ENCODE data around the gene RNU1-4. TPM values are rescaled to one million over a fixed set of nuclear protein-coding genes. Genes with fewer than 3 reads are reported as not detected.
"Not testable (repeated sequence)": the region's sequence is repeated elsewhere in the genome, so short reads cannot be mapped to it uniquely, and the experiment has no call there.

RNU1-4 gene
- total RNA-seq, 1 donor from 2014 or later = 1,356 TPM

DNA sequence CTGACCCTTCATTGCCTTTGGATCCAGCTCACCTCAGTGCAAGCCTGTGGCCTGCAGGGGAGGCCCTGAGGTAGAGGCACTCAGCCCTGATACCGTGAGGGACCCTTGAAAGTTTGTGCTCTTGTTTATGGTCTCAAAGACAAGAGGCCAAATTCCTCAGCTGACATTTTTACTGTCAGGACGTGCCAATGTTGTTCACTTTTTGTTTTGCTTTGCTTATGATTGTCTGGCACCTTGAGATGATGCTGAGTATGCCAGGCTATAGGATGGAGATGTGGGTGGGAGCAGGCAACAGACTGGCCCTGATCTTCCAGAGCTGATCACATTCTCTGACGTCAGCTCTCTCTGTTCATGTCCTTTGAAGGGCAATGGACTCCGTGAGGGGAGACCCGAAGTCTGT, 36.5 kb downstream of the RNU1-4 start:
- not testable (repeated sequence) for H4K20me1 ChIP-seq (ENCODE audit: insufficient read depth, low read length); H3K36me3 ChIP-seq (ENCODE audit: insufficient read depth, low read length); H3K9me3 ChIP-seq (ENCODE audit: insufficient read depth, low read depth, low read length); H3K27me3 ChIP-seq (ENCODE audit: insufficient read depth, low read length); DNase-seq (ENCODE audit: low read depth); H3K4me3 Mint-ChIP-seq (ENCODE audit: unreplicated experiment); H3K4me2 ChIP-seq (ENCODE audit: low read length); H3K9ac ChIP-seq (ENCODE audit: low read length); H3K79me2 ChIP-seq (ENCODE audit: insufficient read depth, low read length); H2AFZ ChIP-seq (ENCODE audit: low read depth, low read length); H3K27ac Mint-ChIP-seq (ENCODE audit: unreplicated experiment); FAIRE-seq; H3K4me1 ChIP-seq (ENCODE audit: insufficient read depth, low read length); H3K4me3 ChIP-seq (ENCODE audit: insufficient read depth, low read depth, low read length); H3K4me1 Mint-ChIP-seq (ENCODE audit: low read depth, unreplicated experiment); H3K27ac ChIP-seq (ENCODE audit: low read depth, low read length); H3K36me3 Mint-ChIP-seq (ENCODE audit: low read depth, unreplicated experiment)
- H3K9me3 Mint-ChIP-seq (ENCODE audit: unreplicated experiment) = peaks cover 12% of the 10 kb centered on the region
- H3K27me3 Mint-ChIP-seq (ENCODE audit: low read depth, unreplicated experiment) = peaks cover 26% of the 10 kb centered on the region

DNA sequence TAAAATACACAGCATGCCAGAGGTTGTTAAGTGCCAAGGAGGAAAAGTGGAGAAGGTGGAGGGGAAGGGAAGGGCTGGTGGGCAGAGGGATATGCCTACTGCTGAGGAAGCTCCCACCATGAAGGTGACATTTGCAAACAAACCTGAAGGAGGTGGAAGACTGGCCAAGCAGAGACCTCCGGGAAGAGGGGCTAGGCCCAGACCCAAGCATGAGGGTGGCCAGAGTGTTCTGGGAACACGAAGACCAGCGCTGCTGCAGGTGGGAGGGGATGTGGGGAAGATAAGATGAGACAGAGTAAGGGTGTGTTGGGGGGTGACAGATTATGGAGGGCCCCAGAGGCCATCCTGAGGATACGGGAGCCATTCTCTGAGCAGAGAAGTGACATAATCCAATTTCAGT, 37.5 kb downstream of the RNU1-4 start:
- not testable (repeated sequence) for H3K4me1 ChIP-seq (ENCODE audit: insufficient read depth, low read length); H2AFZ ChIP-seq (ENCODE audit: low read depth, low read length); H3K36me3 Mint-ChIP-seq (ENCODE audit: low read depth, unreplicated experiment); H3K4me1 Mint-ChIP-seq (ENCODE audit: low read depth, unreplicated experiment); DNase-seq (ENCODE audit: low read depth); H3K79me2 ChIP-seq (ENCODE audit: insufficient read depth, low read length); H3K9me3 ChIP-seq (ENCODE audit: insufficient read depth, low read depth, low read length); FAIRE-seq; H3K27me3 ChIP-seq (ENCODE audit: insufficient read depth, low read length); H3K4me3 ChIP-seq (ENCODE audit: insufficient read depth, low read depth, low read length); H4K20me1 ChIP-seq (ENCODE audit: insufficient read depth, low read length); H3K36me3 ChIP-seq (ENCODE audit: insufficient read depth, low read length); H3K27ac Mint-ChIP-seq (ENCODE audit: unreplicated experiment); H3K9ac ChIP-seq (ENCODE audit: low read length); H3K4me3 Mint-ChIP-seq (ENCODE audit: unreplicated experiment); H3K27ac ChIP-seq (ENCODE audit: low read depth, low read length); H3K4me2 ChIP-seq (ENCODE audit: low read length)
- H3K9me3 Mint-ChIP-seq (ENCODE audit: unreplicated experiment) = peaks cover 12% of the 10 kb centered on the region
- peaks cover 29% of the 10 kb centered on the region for H3K27me3 Mint-ChIP-seq (ENCODE audit: low read depth, unreplicated experiment)

DNA sequence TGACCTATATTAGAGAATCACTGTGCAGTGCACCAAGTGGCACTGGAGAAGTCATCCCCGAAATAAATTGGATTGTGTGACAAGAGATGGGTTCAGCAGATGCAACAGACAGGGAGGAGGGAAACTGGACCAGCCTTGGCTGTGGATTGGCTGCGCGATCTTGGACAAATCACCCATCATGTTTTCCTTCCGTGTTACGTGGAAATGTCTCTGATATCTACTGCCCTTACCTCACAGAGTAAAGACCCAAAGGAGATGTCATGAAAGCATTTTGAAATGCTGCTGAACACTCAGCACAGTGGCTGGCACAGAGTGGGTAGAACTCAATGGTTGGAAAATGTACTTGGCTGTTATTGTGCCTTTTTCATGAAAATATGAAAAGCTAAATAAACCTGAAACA, 39.2 kb downstream of the RNU1-4 start:
- not testable (repeated sequence) for H2AFZ ChIP-seq (ENCODE audit: low read depth, low read length); H3K36me3 Mint-ChIP-seq (ENCODE audit: low read depth, unreplicated experiment); H3K27ac ChIP-seq (ENCODE audit: low read depth, low read length); H4K20me1 ChIP-seq (ENCODE audit: insufficient read depth, low read length); H3K4me3 ChIP-seq (ENCODE audit: insufficient read depth, low read depth, low read length); H3K4me2 ChIP-seq (ENCODE audit: low read length); H3K36me3 ChIP-seq (ENCODE audit: insufficient read depth, low read length); H3K9me3 ChIP-seq (ENCODE audit: insufficient read depth, low read depth, low read length); DNase-seq (ENCODE audit: low read depth); H3K27me3 ChIP-seq (ENCODE audit: insufficient read depth, low read length); H3K27ac Mint-ChIP-seq (ENCODE audit: unreplicated experiment); H3K9ac ChIP-seq (ENCODE audit: low read length); FAIRE-seq; H3K4me1 Mint-ChIP-seq (ENCODE audit: low read depth, unreplicated experiment); H3K4me1 ChIP-seq (ENCODE audit: insufficient read depth, low read length); H3K79me2 ChIP-seq (ENCODE audit: insufficient read depth, low read length); H3K4me3 Mint-ChIP-seq (ENCODE audit: unreplicated experiment)
- peaks cover 11% of the 10 kb centered on the region for H3K9me3 Mint-ChIP-seq (ENCODE audit: unreplicated experiment)
- H3K27me3 Mint-ChIP-seq (ENCODE audit: low read depth, unreplicated experiment) = peaks cover 23% of the 10 kb centered on the region

DNA sequence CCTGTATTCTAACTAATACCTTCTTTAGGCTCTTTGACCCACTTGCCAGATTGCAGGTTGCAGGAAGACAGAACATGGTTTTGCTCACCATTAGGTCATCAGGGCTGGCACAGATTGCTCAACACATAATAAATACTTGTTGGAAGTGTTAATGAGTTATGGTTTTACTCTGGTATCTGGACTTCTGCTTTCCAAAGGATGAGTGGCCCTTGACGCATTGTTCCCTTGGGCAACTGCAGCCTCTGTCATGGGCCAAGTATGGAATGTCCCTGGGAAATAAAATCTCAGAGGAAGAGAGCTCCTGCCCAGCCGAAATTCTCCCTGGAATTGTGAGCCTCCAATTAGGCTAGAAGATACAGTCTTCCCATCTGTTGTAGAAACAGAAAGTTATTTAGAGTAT, 40.7 kb downstream of the RNU1-4 start:
- not testable (repeated sequence) for H3K36me3 Mint-ChIP-seq (ENCODE audit: low read depth, unreplicated experiment); H3K27me3 ChIP-seq (ENCODE audit: insufficient read depth, low read length); H2AFZ ChIP-seq (ENCODE audit: low read depth, low read length); DNase-seq (ENCODE audit: low read depth); H3K27ac Mint-ChIP-seq (ENCODE audit: unreplicated experiment); H3K36me3 ChIP-seq (ENCODE audit: insufficient read depth, low read length); H3K4me1 Mint-ChIP-seq (ENCODE audit: low read depth, unreplicated experiment); H3K4me3 ChIP-seq (ENCODE audit: insufficient read depth, low read depth, low read length); H3K4me1 ChIP-seq (ENCODE audit: insufficient read depth, low read length); H3K4me3 Mint-ChIP-seq (ENCODE audit: unreplicated experiment); H3K4me2 ChIP-seq (ENCODE audit: low read length); H3K9me3 ChIP-seq (ENCODE audit: insufficient read depth, low read depth, low read length); FAIRE-seq; H3K27ac ChIP-seq (ENCODE audit: low read depth, low read length); H3K9ac ChIP-seq (ENCODE audit: low read length); H3K79me2 ChIP-seq (ENCODE audit: insufficient read depth, low read length); H4K20me1 ChIP-seq (ENCODE audit: insufficient read depth, low read length)
- Mint-ChIP-seq H3K9me3 (ENCODE audit: unreplicated experiment) (peaks cover 11% of the 10 kb centered on the region), H3K27me3 (ENCODE audit: low read depth, unreplicated experiment) (peaks cover 23% of the 10 kb centered on the region)

DNA sequence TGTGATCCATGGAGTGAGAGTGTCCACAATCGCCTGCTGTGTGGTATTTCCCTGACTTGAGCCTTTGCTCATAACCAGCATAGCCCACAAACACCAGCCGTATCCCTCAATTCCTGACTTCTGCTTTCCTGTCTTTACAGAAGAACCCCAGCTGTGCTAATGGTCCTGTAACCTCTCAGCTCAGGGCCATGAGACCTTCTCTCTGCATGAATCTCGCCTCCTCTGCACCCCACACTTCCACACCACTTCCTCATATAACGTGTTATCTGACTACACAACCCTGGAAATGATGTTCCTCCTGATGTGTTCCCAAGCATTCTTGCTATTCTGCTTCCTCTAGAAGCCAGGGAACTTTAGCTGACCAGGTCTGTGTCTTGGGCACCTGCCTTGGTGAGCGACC, 41.3 kb downstream of the RNU1-4 start:
- not testable (repeated sequence) for H3K4me3 ChIP-seq (ENCODE audit: insufficient read depth, low read depth, low read length); H3K4me2 ChIP-seq (ENCODE audit: low read length); H3K4me1 ChIP-seq (ENCODE audit: insufficient read depth, low read length); H3K9me3 ChIP-seq (ENCODE audit: insufficient read depth, low read depth, low read length); FAIRE-seq; H3K36me3 Mint-ChIP-seq (ENCODE audit: low read depth, unreplicated experiment); H3K36me3 ChIP-seq (ENCODE audit: insufficient read depth, low read length); H3K4me3 Mint-ChIP-seq (ENCODE audit: unreplicated experiment); H2AFZ ChIP-seq (ENCODE audit: low read depth, low read length); H3K4me1 Mint-ChIP-seq (ENCODE audit: low read depth, unreplicated experiment); H3K27ac ChIP-seq (ENCODE audit: low read depth, low read length); H3K79me2 ChIP-seq (ENCODE audit: insufficient read depth, low read length); DNase-seq (ENCODE audit: low read depth); H3K27ac Mint-ChIP-seq (ENCODE audit: unreplicated experiment); H3K9ac ChIP-seq (ENCODE audit: low read length); H4K20me1 ChIP-seq (ENCODE audit: insufficient read depth, low read length)
- H3K27me3 ChIP-seq (ENCODE audit: insufficient read depth, low read length) = peaks cover 11% of the 10 kb centered on the region
- H3K27me3 Mint-ChIP-seq (ENCODE audit: low read depth, unreplicated experiment) = peaks cover 28% of the 10 kb centered on the region
- peaks cover 11% of the 10 kb centered on the region for H3K9me3 Mint-ChIP-seq (ENCODE audit: unreplicated experiment)

DNA sequence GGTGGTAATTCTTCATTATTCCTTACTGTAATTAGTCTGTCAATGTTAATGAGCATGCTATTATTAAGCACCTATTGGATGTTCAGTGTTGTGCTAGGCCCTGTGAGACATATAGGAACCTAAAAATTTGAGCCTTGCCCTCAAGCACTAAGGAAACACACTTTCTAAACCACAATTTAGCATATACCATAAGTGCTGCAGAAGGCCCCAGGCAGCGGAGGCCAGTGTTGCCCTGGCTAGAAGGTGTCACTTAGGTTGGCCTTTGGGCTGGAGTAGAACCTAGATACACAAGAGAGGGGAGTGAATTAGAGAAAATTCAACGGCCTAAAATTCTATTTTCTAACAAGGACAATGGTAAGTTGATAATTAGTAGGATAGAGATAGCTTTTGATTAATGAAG, 44.6 kb downstream of the RNU1-4 start:
- not testable (repeated sequence) for H3K4me3 Mint-ChIP-seq (ENCODE audit: unreplicated experiment); H4K20me1 ChIP-seq (ENCODE audit: insufficient read depth, low read length); H3K36me3 ChIP-seq (ENCODE audit: insufficient read depth, low read length); H3K4me3 ChIP-seq (ENCODE audit: insufficient read depth, low read depth, low read length); H2AFZ ChIP-seq (ENCODE audit: low read depth, low read length); H3K4me1 ChIP-seq (ENCODE audit: insufficient read depth, low read length); FAIRE-seq; H3K27me3 ChIP-seq (ENCODE audit: insufficient read depth, low read length); H3K36me3 Mint-ChIP-seq (ENCODE audit: low read depth, unreplicated experiment); H3K9me3 ChIP-seq (ENCODE audit: insufficient read depth, low read depth, low read length); H3K9me3 Mint-ChIP-seq (ENCODE audit: unreplicated experiment); H3K27ac ChIP-seq (ENCODE audit: low read depth, low read length); H3K27ac Mint-ChIP-seq (ENCODE audit: unreplicated experiment); H3K79me2 ChIP-seq (ENCODE audit: insufficient read depth, low read length); H3K9ac ChIP-seq (ENCODE audit: low read length); DNase-seq (ENCODE audit: low read depth); H3K4me2 ChIP-seq (ENCODE audit: low read length); H3K4me1 Mint-ChIP-seq (ENCODE audit: low read depth, unreplicated experiment)
- H3K27me3 Mint-ChIP-seq (ENCODE audit: low read depth, unreplicated experiment) = peaks cover 17% of the 10 kb centered on the region

Data from astrocyte (in vitro differentiated cells and primary cell).